ENCODE data around the gene DISC1.

DISC1 gene

GRCh38 chr1:231786126-231786525 lies 159.5 kb downstream of the DISC1 start:
- TF ChIP-seq CTCF (IDR thresholded peaks at IDR 0.05; ENCODE audit: extremely low read depth, missing control alignments): no peak
- DNase-seq (ENCODE audit: low spot score): no peak

GRCh38 chr1:231792634-231793033 lies 166.0 kb downstream of the DISC1 start:
- TF ChIP-seq CTCF (IDR thresholded peaks at IDR 0.05; ENCODE audit: extremely low read depth, missing control alignments): no peak
- DNase-seq (ENCODE audit: low spot score): no peak

GRCh38 chr1:231793893-231794292 lies 167.3 kb downstream of the DISC1 start:
- no peak for TF ChIP-seq CTCF (IDR thresholded peaks at IDR 0.05; ENCODE audit: extremely low read depth, missing control alignments)
- DNase-seq (ENCODE audit: low spot score): no peak

GRCh38 chr1:231796141-231796540 lies 169.6 kb downstream of the DISC1 start:
- DNase-seq (ENCODE audit: low spot score): no peak
- TF ChIP-seq CTCF (IDR thresholded peaks at IDR 0.05; ENCODE audit: extremely low read depth, missing control alignments): no peak

- no peak for DNase-seq (ENCODE audit: low spot score)
Observed at GRCh38 chr1:231799363-231799986, 172.9 kb downstream of the DISC1 start.

GRCh38 chr1:231800108-231800507 lies 173.5 kb downstream of the DISC1 start:
- no peak for DNase-seq (ENCODE audit: low spot score)
- no peak for TF ChIP-seq CTCF (IDR thresholded peaks at IDR 0.05; ENCODE audit: extremely low read depth, missing control alignments)

More at GRCh38 chr1:231799363-231799986, 172.9 kb downstream of the DISC1 start:
- no peak for TF ChIP-seq CTCF (IDR thresholded peaks at IDR 0.05; ENCODE audit: extremely low read depth, missing control alignments)

- no peak for TF ChIP-seq CTCF (IDR thresholded peaks at IDR 0.05; ENCODE audit: extremely low read depth, missing control alignments)
- DNase-seq (ENCODE audit: low spot score): no peak
Observed at GRCh38 chr1:231801042-231801585, 174.5 kb downstream of the DISC1 start.

All from GM20000 (cell line).